Measurements from ENCODE around the gene ARHGAP32. TPM values are rescaled to one million over a fixed set of nuclear protein-coding genes. Genes with fewer than 3 reads are reported as not detected.

ARHGAP32 gene
- total RNA-seq, 1 experiment from 2014 or later: 22.0 TPM

GRCh38 chr11:128955636-128956035 lies 236.5 kb downstream of the ARHGAP32 start:
- no CpG with 5 or more reads among the region's 3 CpGs for WGBS (ENCODE audit: extremely low coverage, insufficient read length, low lambda C conversion rate)
- Histone ChIP-seq H4K8ac (replicated peaks; ENCODE audit: insufficient read length, low read depth, low read length) (no peak overlapping the region), H3K23me2 (ENCODE audit: insufficient read length, low read depth, low read length, poor library complexity, severe bottlenecking) (no peaks in the 10 kb centered on the region), H3K79me2 (ENCODE audit: insufficient read depth, low read length) (no peaks in the 10 kb centered on the region), H3K79me1 (ENCODE audit: insufficient read depth, low read depth, low read length, poor library complexity, severe bottlenecking) (no peaks in the 10 kb centered on the region), H4K20me1 (ENCODE audit: control insufficient read depth, insufficient read depth, insufficient read length) (no peaks in the 10 kb centered on the region), H2BK5ac (ENCODE audit: insufficient read length, low read length) (no peak overlapping the region), H4K5ac (ENCODE audit: insufficient read length, low read depth, low read length) (no peak overlapping the region), H4K91ac (ENCODE audit: insufficient read length, low read depth, low read length) (no peak overlapping the region), H3K14ac (ENCODE audit: insufficient read depth, low read length) (no peak overlapping the region), H3K27ac (ENCODE audit: insufficient read length, low read depth, low read length) (no peak overlapping the region), H3K4ac (ENCODE audit: low read depth, low read length) (no peak overlapping the region), H2AFZ (ENCODE audit: low read length) (no peak overlapping the region), H3K9me3 (ENCODE audit: control insufficient read depth, low read depth, low read length) (no peaks in the 10 kb centered on the region), H2AK5ac (ENCODE audit: insufficient read length, low read length) (no peak overlapping the region), H3K4me2 (ENCODE audit: insufficient read depth, insufficient read length, low read length) (no peak overlapping the region), H2BK15ac (ENCODE audit: low read depth, low read length) (no peak overlapping the region), H3K9ac (ENCODE audit: extremely low read depth, insufficient read length, low read length) (no peak overlapping the region), H3K18ac (ENCODE audit: insufficient read length, low read depth, low read length) (no peak overlapping the region), H3K4me1 (ENCODE audit: insufficient read depth, low read length) (no peaks in the 10 kb centered on the region), H2BK20ac (ENCODE audit: low read depth, low read length, poor library complexity, severe bottlenecking) (no peak overlapping the region), H2BK12ac (ENCODE audit: insufficient read length, low read depth, low read length) (no peak overlapping the region), H3K27me3 (ENCODE audit: insufficient read depth, low read length) (peaks cover 2% of the 10 kb centered on the region; the same call in 1 of the 2 replicates), H3K56ac (ENCODE audit: insufficient read length, low read depth, low read length) (no peak overlapping the region), H3K23ac (ENCODE audit: insufficient read length, low read depth, low read length) (no peak overlapping the region), H2BK120ac (ENCODE audit: low read depth, low read length, poor library complexity, severe bottlenecking) (no peak overlapping the region), H3T11ph (ENCODE audit: low read length) (no peak overlapping the region)
- H3K9me3 Mint-ChIP-seq: no peaks in the 10 kb centered on the region; a peak in 1 of 5 replicates
- no peak overlapping the region for H3K4me3 Mint-ChIP-seq
- H3K4me1 Mint-ChIP-seq: 0 out of 4 replicates have a peak, but pooled peaks cover 0 to 5% of the 10 kb centered on the region in 2 experiments
- H3K36me3 Mint-ChIP-seq (ENCODE audit: insufficient read depth in 1 of 3, low read depth in 3 of 3): no peaks in the 10 kb centered on the region
- H3K27ac Mint-ChIP-seq: no peak overlapping the region
- peaks cover 31% of the 10 kb centered on the region for H3K27me3 Mint-ChIP-seq (ENCODE audit: low read depth)
- no peak for TF ChIP-seq CTCF (conservative IDR thresholded peaks at IDR 0.05)
- no peak for DNase-seq
